HG03342 (cell line): Measurements from ENCODE around the gene RNF130.

Source experiments
- ATAC-seq: cut with Tn5 transposase; IDR thresholded peaks from one replicate; pipeline ENCODE4 v1.9.1; 2021; ENCODE audit warnings: mild to moderate bottlenecking, moderate library complexity; ENCODE audit not compliant: unreplicated experiment

RNF130 gene

GRCh38 chr5:180071531-180072255 is at the start of gene RNF130:
TSS of gene RNF130 (minus strand) at chr5:180071759. CDS start at chr5:180071702, 57 bp downstream.
- no peak for ATAC-seq

GRCh38 chr5:180120237-180121101 is 48.9 kb upstream of the RNF130 start:
- ATAC-seq, result no peak

- ATAC-seq, result no peak
Measured at GRCh38 chr5:180119903-180120236, 48.3 kb upstream of the RNF130 start.

- no peak for ATAC-seq
Measured at GRCh38 chr5:180119031-180119902, 47.7 kb upstream of the RNF130 start.

- no peak for ATAC-seq
Measured at GRCh38 chr5:180118391-180118791, 46.8 kb upstream of the RNF130 start.

- no peak for ATAC-seq
Measured at GRCh38 chr5:180117000-180117725, 45.6 kb upstream of the RNF130 start.

- ATAC-seq, result no peak
Measured at GRCh38 chr5:180116077-180116999, 44.8 kb upstream of the RNF130 start.

- ATAC-seq, result no peak
Measured at GRCh38 chr5:180115326-180116076, 43.9 kb upstream of the RNF130 start.

- no peak for ATAC-seq
Measured at GRCh38 chr5:180114304-180115003, 42.9 kb upstream of the RNF130 start.

- no peak for ATAC-seq
Measured at GRCh38 chr5:180113660-180114303, 42.2 kb upstream of the RNF130 start.

GRCh38 chr5:180112181-180112861 is 40.8 kb upstream of the RNF130 start:
- ATAC-seq, result no peak

GRCh38 chr5:180111273-180112002 is 39.9 kb upstream of the RNF130 start:
- ATAC-seq, result no peak

GRCh38 chr5:180109920-180110319 is 38.4 kb upstream of the RNF130 start:
- ATAC-seq, result no peak

- no peak for ATAC-seq
Measured at GRCh38 chr5:180107005-180107404, 35.4 kb upstream of the RNF130 start.

- ATAC-seq, result no peak
Measured at GRCh38 chr5:180105827-180106312, 34.3 kb upstream of the RNF130 start.

GRCh38 chr5:180104168-180104530 is 32.6 kb upstream of the RNF130 start:
- no peak for ATAC-seq
